ENCODE results near the gene ANKMY2.

DNA sequence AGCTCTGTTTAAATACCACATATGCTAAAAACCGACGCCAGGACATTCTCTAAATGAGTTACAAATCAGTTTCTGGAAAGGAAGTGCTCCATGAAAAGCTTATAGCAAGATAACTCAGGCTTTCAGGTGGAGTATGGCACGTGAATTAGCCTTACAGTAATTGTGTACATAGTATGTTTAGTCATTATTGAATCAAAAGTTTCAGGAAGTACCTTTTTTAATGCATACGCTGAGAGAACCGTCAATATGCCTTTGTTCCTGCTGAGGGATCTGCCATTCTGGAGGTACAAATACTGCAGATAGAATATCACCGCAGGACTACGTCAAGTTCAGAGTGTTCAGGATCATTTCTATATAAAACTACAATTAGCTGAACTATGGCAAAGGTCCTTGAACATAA, 45.7 kb downstream of the ANKMY2 start:
- TF ChIP-seq, protein P1, sequence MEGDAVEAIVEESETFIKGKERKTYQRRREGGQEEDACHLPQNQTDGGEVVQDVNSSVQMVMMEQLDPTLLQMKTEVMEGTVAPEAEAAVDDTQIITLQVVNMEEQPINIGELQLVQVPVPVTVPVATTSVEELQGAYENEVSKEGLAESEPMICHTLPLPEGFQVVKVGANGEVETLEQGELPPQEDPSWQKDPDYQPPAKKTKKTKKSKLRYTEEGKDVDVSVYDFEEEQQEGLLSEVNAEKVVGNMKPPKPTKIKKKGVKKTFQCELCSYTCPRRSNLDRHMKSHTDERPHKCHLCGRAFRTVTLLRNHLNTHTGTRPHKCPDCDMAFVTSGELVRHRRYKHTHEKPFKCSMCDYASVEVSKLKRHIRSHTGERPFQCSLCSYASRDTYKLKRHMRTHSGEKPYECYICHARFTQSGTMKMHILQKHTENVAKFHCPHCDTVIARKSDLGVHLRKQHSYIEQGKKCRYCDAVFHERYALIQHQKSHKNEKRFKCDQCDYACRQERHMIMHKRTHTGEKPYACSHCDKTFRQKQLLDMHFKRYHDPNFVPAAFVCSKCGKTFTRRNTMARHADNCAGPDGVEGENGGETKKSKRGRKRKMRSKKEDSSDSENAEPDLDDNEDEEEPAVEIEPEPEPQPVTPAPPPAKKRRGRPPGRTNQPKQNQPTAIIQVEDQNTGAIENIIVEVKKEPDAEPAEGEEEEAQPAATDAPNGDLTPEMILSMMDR (conservative IDR thresholded peaks at IDR 0.05; ENCODE audit: low read length), result no peak
- no peak for TF ChIP-seq EZH2phosphoT487 (IDR thresholded peaks at IDR 0.05; ENCODE audit: borderline replicate concordance, low read depth, low read length)

Measured in OCI-LY7 (cell line).